SK-MEL-5 (cell line): ENCODE measurements around the gene MISP3. TPM values are rescaled to one million over a fixed set of nuclear protein-coding genes. Genes with fewer than 3 reads are reported as not detected.

ENCODE experiments used
- DNase-seq: peaks from one replicate; pipeline ENCODE4 v3.0.0-alpha.2; 2016; ENCODE audit warnings: low read depth, low spot score
- in situ Hi-C: cut with HindIII; loops from 2 replicates; pipeline ENCODE4 v1.10.0; 2016; ENCODE audit warnings: low sequenced_read_pairs, high pct_unique_total_duplicates, low pct_unique_long_range_greater_than_20kb
- total RNA-seq: library from RNA; depleted of rRNA; stranded (reverse); fragments of >200 nt; shearing (Covaris generic); gene quantifications from 2 replicates; pipeline ENCODE4 v1.2.3, GENCODE V29; 2014

Gene MISP3
- total RNA-seq, 1 experiment from 2014 or later = 0.53 TPM

- in situ Hi-C loops = no loop called here
- no peak for DNase-seq
Observed at GRCh38 chr19:14112051-14112808, 39.6 kb downstream of the MISP3 start.

DNA sequence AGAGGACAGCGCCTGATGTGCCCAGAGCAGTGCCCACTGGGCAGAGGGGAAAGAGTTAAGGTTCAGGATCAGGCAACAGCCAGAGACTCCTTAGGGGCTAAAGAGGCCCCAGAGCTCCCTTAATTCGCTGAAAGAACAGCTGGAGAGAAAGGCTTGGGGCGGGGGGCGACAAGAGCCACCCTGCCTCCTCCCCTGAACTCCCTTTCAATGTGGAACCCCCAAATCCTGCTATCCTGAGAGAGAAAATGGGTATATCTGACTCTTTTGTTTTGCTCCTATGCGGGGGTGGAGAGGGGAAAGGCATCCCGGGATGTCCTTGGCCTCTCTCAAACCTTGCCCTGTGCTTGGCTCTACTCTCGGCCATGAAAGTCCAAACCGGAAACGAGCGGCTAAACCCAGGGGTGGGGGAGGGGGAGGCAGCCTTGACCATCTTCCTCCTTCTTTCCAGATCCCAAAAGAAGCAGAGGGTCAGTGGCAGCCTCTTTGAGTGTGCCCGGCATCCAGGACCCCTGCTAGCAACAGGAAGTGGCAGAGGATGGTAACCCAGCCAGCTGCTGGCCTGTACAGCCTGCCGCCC, 40.3 kb downstream of the MISP3 start:
- in situ Hi-C loops = no loop called here
- no peak for DNase-seq

DNA sequence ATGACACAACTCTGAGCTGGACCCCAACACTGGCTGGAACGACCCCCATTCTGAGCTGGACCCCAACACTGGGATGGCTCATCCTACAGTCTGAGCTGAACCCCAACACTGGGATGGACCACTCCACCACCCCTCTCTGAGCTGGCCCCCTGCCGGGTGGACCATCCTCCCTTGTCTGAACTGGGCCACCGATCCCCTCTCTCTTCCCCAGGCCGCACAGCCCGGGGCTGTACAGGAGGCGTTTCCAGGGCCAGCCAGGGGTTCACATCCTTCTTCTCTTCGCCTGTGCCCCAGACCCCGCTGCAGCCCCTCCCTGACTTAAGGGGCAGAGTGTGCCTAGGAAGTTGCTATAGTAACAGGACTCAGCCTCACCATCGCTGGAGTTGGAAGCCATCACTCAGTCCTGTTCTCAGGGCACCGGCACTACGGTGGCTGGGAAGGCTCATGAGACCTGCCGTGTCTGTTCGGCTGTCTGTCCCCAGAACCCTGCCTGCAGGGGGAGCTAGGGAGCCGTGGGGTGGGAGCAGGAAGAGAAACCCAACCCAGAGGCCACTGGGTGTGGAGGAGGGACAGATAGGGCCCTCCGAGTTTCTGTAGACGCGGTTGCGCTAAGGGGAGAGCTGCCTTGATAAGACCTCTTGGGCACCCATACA, 41.3 kb downstream of the MISP3 start:
- peak; percentile 81 for DNase-seq
- in situ Hi-C loops = no loop called here

GRCh38 chr19:14114439-14114838, 41.9 kb downstream of the MISP3 start:
- in situ Hi-C loops = no loop called here
- DNase-seq = no peak

DNA sequence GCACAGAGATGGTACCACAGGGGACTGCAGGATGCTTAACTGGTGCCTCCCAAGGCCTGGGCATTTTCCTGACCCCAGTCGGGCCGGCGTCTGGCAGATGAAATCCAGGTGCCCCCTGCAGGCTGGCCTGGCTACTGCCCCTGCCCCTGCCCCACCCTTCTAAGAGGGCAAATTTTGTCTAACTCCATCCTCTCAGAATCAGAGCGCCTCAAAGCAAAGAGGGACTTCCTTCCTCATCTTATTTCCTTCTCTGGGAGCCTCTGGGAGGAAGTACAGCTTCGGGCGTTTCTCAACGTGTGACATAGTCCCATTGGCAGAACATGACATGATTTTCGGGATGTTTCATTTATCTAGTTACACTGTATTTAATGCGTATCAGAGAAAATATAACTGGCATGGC, 42.3 kb downstream of the MISP3 start:
- in situ Hi-C loops = no loop called here
- peak; percentile 62 for DNase-seq

- in situ Hi-C loops = no loop called here
Observed at GRCh38 chr19:14115756-14116155, 43.2 kb downstream of the MISP3 start.

GRCh38 chr19:14116525-14116917, 43.9 kb downstream of the MISP3 start:
- no peak for DNase-seq

More at GRCh38 chr19:14115756-14116155, 43.2 kb downstream of the MISP3 start:
- no peak for DNase-seq

GRCh38 chr19:14116918-14117578, 44.5 kb downstream of the MISP3 start:
- in situ Hi-C loops = no loop called here
- DNase-seq = no peak

More at GRCh38 chr19:14116525-14116917, 43.9 kb downstream of the MISP3 start:
- in situ Hi-C loops = no loop called here

DNA sequence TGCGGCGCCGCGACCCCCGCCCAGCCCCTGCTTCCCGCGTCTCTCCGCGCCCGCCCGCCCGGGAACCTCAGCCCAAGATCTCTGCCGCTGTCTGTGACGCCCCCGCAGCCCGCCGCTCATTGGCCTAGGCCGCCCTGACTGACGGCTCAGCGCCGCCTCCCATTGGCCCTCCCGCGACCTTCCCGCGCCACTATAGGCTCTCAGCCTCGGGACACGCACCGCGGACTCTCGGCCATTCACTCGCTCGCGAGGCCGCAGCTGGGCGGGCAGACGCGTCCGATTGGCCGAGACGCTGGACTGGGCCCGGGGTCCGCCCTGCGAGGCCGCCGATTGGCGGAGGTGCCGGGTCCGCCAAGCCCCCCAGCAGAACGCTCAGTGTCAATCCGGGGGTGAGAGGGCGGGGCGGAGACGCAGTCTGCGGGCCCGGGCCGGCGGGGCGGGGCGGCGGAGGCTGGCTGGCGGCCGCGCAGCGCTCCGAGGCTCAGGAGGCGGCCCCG, 45.1 kb downstream of the MISP3 start, which contains the start of gene PRKACA:
PRKACA (minus strand) TSS at position 95 of the 497 bp plus-strand sequence. CDS start 215 bp downstream, outside the sequence.
- in situ Hi-C loops = no loop called here
- DNase-seq = peak; percentile 97

- DNase-seq = no peak
- in situ Hi-C loops = no loop called here
Observed at GRCh38 chr19:14118165-14119051, 45.8 kb downstream of the MISP3 start.

GRCh38 chr19:14119146-14119545, 46.6 kb downstream of the MISP3 start:
- in situ Hi-C loops = no loop called here
- DNase-seq = no peak

GRCh38 chr19:14119644-14120496, 47.3 kb downstream of the MISP3 start:
- DNase-seq = no peak
- in situ Hi-C loops = no loop called here

DNA sequence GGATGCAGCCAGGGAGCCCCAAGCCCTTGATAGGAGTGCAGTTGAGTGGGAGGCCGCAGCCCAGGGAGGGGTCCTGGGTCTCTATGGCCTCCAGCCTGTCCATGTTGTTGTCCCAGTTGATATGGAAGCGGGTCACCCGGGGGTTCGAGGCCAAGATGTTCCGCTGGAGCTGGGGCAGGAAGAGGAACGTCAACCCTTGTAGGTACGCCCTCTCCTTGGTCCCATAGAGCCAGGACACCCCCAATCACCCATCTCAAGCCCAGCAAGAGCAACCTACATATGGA, 47.9 kb downstream of the MISP3 start:
- DNase-seq = no peak
- in situ Hi-C loops = no loop called here

GRCh38 chr19:14122924-14123323, 50.3 kb downstream of the MISP3 start:
- in situ Hi-C loops = no loop called here
- DNase-seq = no peak
